HepG2 (cell line): ENCODE data around the gene CFAP61. TPM values are rescaled to one million over a fixed set of nuclear protein-coding genes. Genes with fewer than 3 reads are reported as not detected.

Source experiments
- AKAP8 ChIP-seq: sonication (generic); formaldehyde crosslinking; IDR thresholded peaks from 2 replicates; pipeline ENCODE4 v1.5.1; 2020; ENCODE audit warnings: mild to moderate bottlenecking, missing genetic modification reagents
- ARID2 ChIP-seq: sonication (generic); formaldehyde crosslinking; IDR thresholded peaks from 2 replicates; pipeline ENCODE4 v1.8.1; 2022; ENCODE audit warnings: mild to moderate bottlenecking, missing genetic modification reagents, borderline replicate concordance
- EHMT2 ChIP-seq: fragments of 200-600 bp; sonication (generic); IDR thresholded peaks from 2 replicates; pipeline ENCODE4 v1.7.0; 2017; ENCODE audit warnings: antibody characterized with exemption, low read depth, low read length, borderline replicate concordance
- GZF1 ChIP-seq: sonication (generic); formaldehyde crosslinking; IDR thresholded peaks from 2 replicates; pipeline ENCODE4 v1.5.1; 2020; ENCODE audit warnings: mild to moderate bottlenecking, missing genetic modification reagents
- HDAC1 ChIP-seq: sonication (generic); formaldehyde crosslinking; IDR thresholded peaks from 2 replicates; pipeline ENCODE4 v1.5.1; 2020; ENCODE audit warnings: mild to moderate bottlenecking, missing genetic modification reagents
- KLF12 ChIP-seq: sonication (generic); formaldehyde crosslinking; IDR thresholded peaks from 2 replicates; pipeline ENCODE4 v1.4.0; 2020; ENCODE audit warnings: missing genetic modification reagents, borderline replicate concordance
- LCORL ChIP-seq, 2 experiments: fragments of 450-650 bp in 1 of 2; sonication (generic) in 1 of 2; formaldehyde crosslinking in 1 of 2; IDR thresholded peaks; 2 replicates each; pipeline versions ENCODE4 v1.5.0 to v1.6.1; 2017 to 2020; ENCODE audit warnings: antibody characterized with exemption in 1 of 2, missing genetic modification reagents in 1 of 2
- MEF2D ChIP-seq: sonication (generic); formaldehyde crosslinking; IDR thresholded peaks from 2 replicates; pipeline ENCODE4 v1.5.1; 2020; ENCODE audit warnings: mild to moderate bottlenecking, missing genetic modification reagents
- MLLT10 ChIP-seq: sonication (generic); formaldehyde crosslinking; IDR thresholded peaks from 2 replicates; pipeline ENCODE4 v1.4.0; 2020; ENCODE audit warnings: missing genetic modification reagents
- MXD3 ChIP-seq: IDR thresholded peaks from 2 replicates; pipeline ENCODE4 v1.6.1; 2016; ENCODE audit warnings: mild to moderate bottlenecking, missing biosample characterization, missing genetic modification reagents
- TAF1 ChIP-seq: sonication (generic); formaldehyde crosslinking; IDR thresholded peaks from 2 replicates; pipeline ENCODE4 v1.4.0; 2020; ENCODE audit warnings: missing genetic modification reagents
- TBX2 ChIP-seq: sonication (generic); formaldehyde crosslinking; IDR thresholded peaks from 2 replicates; pipeline ENCODE4 v1.5.0; 2020; ENCODE audit warnings: missing genetic modification reagents, mild to moderate bottlenecking, borderline replicate concordance
- TMF1 ChIP-seq: sonication (generic); formaldehyde crosslinking; IDR thresholded peaks from 2 replicates; pipeline ENCODE4 v1.8.1; 2022; ENCODE audit warnings: low read depth, missing genetic modification reagents
- ZBTB38 ChIP-seq: sonication (generic); formaldehyde crosslinking; IDR thresholded peaks from 2 replicates; pipeline ENCODE4 v1.5.1; 2020; ENCODE audit warnings: mild to moderate bottlenecking, missing genetic modification reagents
- ZBTB43 ChIP-seq: sonication (generic); formaldehyde crosslinking; conservative IDR thresholded peaks from 2 replicates; pipeline ENCODE4 v1.4.0; 2020; ENCODE audit warnings: missing genetic modification reagents
- ZFP37 ChIP-seq: sonication (generic); formaldehyde crosslinking; IDR thresholded peaks from 2 replicates; pipeline ENCODE4 v1.4.0; 2020; ENCODE audit warnings: missing genetic modification reagents, borderline replicate concordance
- ZNF263 ChIP-seq: sonication (generic); formaldehyde crosslinking; IDR thresholded peaks from 2 replicates; pipeline ENCODE4 v1.4.0; 2020; ENCODE audit warnings: missing genetic modification reagents
- ZNF329 ChIP-seq: sonication (generic); formaldehyde crosslinking; IDR thresholded peaks from 2 replicates; pipeline ENCODE4 v1.9.0; 2021; ENCODE audit warnings: low read depth, mild to moderate bottlenecking, missing genetic modification reagents
- ZNF367 ChIP-seq: sonication (generic); formaldehyde crosslinking; IDR thresholded peaks from 2 replicates; pipeline ENCODE4 v1.4.0; 2020; ENCODE audit warnings: missing genetic modification reagents, borderline replicate concordance
- ZNF44 ChIP-seq: sonication (generic); formaldehyde crosslinking; IDR thresholded peaks from 2 replicates; pipeline ENCODE4 v1.5.1; 2020; ENCODE audit warnings: mild to moderate bottlenecking, missing genetic modification reagents
- ZNF574 ChIP-seq: sonication (generic); formaldehyde crosslinking; IDR thresholded peaks from 2 replicates; pipeline ENCODE4 v1.4.0; 2020; ENCODE audit warnings: missing genetic modification reagents
- ZNF580 ChIP-seq: IDR thresholded peaks from 2 replicates; pipeline ENCODE4 v1.6.1; 2016; ENCODE audit warnings: low read depth, borderline replicate concordance
- ZNF724P ChIP-seq: sonication (generic); formaldehyde crosslinking; IDR thresholded peaks from 2 replicates; pipeline ENCODE4 v1.8.0; 2022; ENCODE audit warnings: missing genetic modification reagents, borderline replicate concordance
- ZNF761 ChIP-seq: sonication (generic); formaldehyde crosslinking; conservative IDR thresholded peaks from 2 replicates; pipeline ENCODE4 v1.4.0; 2020; ENCODE audit warnings: mild to moderate bottlenecking, missing genetic modification reagents
- polyA plus RNA-seq, 8 experiments: library from polyadenylated mRNA; depleted of rRNA in 3 of 8; stranded (reverse) in 7 of 8; unstranded in 1 of 8; fragments of >200 nt; fragmentation: Illumina TruSeq in 4 of 8; extraction: Trizol in 4 of 8; gene quantifications; 2 replicates each; pipeline versions ENCODE4 v1.2.1 to v1.2.3, GENCODE V29; 2011 to 2016; ENCODE audit warnings: low read depth in 4 of 8, missing spikeins in 1 of 8, mixed read lengths in 1 of 8; ENCODE audit not compliant: insufficient read depth in 1 of 8
- total RNA-seq, 5 experiments: library from RNA; depleted of rRNA; stranded (reverse); fragments of >200 nt; fragmentation: Illumina TruSeq; extraction: Trizol; gene quantifications; 2 replicates each; pipeline ENCODE4 v1.2.3, GENCODE V29; 2016; ENCODE audit warnings: low read depth in 1 of 5

The CFAP61 gene
- total and polyA plus RNA-seq, 2 of the 13 experiments (the other 11 are each of a cell fraction or from before 2014, with no cell fraction given) = 0.27 TPM; not detected in 1

GRCh38 chr20:20003031-20003954 lies 49.0 kb upstream of the CFAP61 start (continued):
- no peak for TF ChIP-seq ZNF44 (CRISPR knock-in tag)
- TF ChIP-seq ZNF263 (CRISPR knock-in tag) = peak; percentile 33; the same call in 1 of the 2 replicates
- peak; percentile 21; the same call in 1 of the 2 replicates for TF ChIP-seq HDAC1 (CRISPR knock-in tag)
- no peak for TF ChIP-seq ZNF367 (CRISPR knock-in tag)
- peak; percentile 64; the same call in 1 of the 2 replicates for TF ChIP-seq ZFP37 (CRISPR knock-in tag)
- TF ChIP-seq ZNF724P = 0 out of 2 replicates have a peak, but pooled peaks have one; percentile 4
- TF ChIP-seq MXD3 (CRISPR knock-in tag) = 0 out of 2 replicates have a peak, but pooled peaks have one; percentile 6
- TF ChIP-seq ZNF329 (CRISPR knock-in tag) = no peak
- TF ChIP-seq MEF2D (CRISPR knock-in tag) = no peak
- TF ChIP-seq ZNF574 (CRISPR knock-in tag) = peak; percentile 28; the same call in 1 of the 2 replicates
- TF ChIP-seq ZNF580 = peak; percentile 6; the same call in 1 of the 2 replicates
- no peak for TF ChIP-seq LCORL (IDR thresholded peaks at IDR 0.05)
- no peak for TF ChIP-seq LCORL (CRISPR knock-in tag; IDR thresholded peaks at IDR 0.05)
- no peak for TF ChIP-seq ZNF761
- peak; percentile 4; the same call in 1 of the 2 replicates for TF ChIP-seq EHMT2
- TF ChIP-seq TAF1 = no peak
- TF ChIP-seq TBX2 (CRISPR knock-in tag) = 0 out of 2 replicates have a peak, but pooled peaks have one; percentile 4
- no peak for TF ChIP-seq MLLT10 (CRISPR knock-in tag)
- no peak for TF ChIP-seq TMF1 (CRISPR knock-in tag)
- no peak for TF ChIP-seq GZF1 (CRISPR knock-in tag)
- no peak for TF ChIP-seq AKAP8 (CRISPR knock-in tag)
- TF ChIP-seq ZBTB38 = peak; percentile 85
- TF ChIP-seq ARID2 (CRISPR knock-in tag) = no peak
- TF ChIP-seq ZBTB43 (CRISPR knock-in tag) = no peak
- TF ChIP-seq KLF12 (CRISPR knock-in tag) = 0 out of 2 replicates have a peak, but pooled peaks have one; percentile 28
